CD14-positive monocyte (primary cell): Measurements from ENCODE around the gene RELN. TPM values are rescaled to one million over a fixed set of nuclear protein-coding genes. Genes with fewer than 3 reads are reported as not detected.

Experiments
- DNase-seq, 3 donors: peaks; one replicate each; pipeline ENCODE4 v3.0.0-alpha.2; 2011 to 2022
- H2AFZ ChIP-seq: 2 replicates; pipeline ENCODE4 v1.6.0; 2012; ENCODE audit warnings: mild to moderate bottlenecking, low read depth, low read length, inconsistent platforms; ENCODE audit not compliant: insufficient read depth, poor library complexity, severe bottlenecking
- H3K27ac ChIP-seq, 2 donors: 1 replicate in 1 of 2; 2 replicates in 1 of 2; pipeline ENCODE4 v1.5.1; 2012 to 2013; ENCODE audit warnings: low read length in 2 of 2, control low read depth in 1 of 2, inconsistent platforms in 1 of 2, low read depth in 1 of 2, mild to moderate bottlenecking in 1 of 2
- H3K27me3 ChIP-seq, 2 donors: one replicate each; pipeline versions ENCODE4 v1.6.0 to v1.6.1; 2011 to 2013; ENCODE audit warnings: low read length in 2 of 2; ENCODE audit not compliant: control insufficient read depth in 2 of 2, insufficient read depth in 2 of 2
- H3K36me3 ChIP-seq, 2 donors: replicated peaks in 1 of 2; 1 replicate in 1 of 2; 2 replicates in 1 of 2; pipeline versions ENCODE4 v1.5.1 to v1.6.1; 2012 to 2013; ENCODE audit warnings: low read length in 2 of 2, control low read depth in 1 of 2, inconsistent platforms in 1 of 2, mild to moderate bottlenecking in 1 of 2; ENCODE audit not compliant: insufficient read depth in 2 of 2, control insufficient read depth in 1 of 2
- H3K4me1 ChIP-seq, 2 donors: 1 replicate in 1 of 2; 2 replicates in 1 of 2; pipeline versions ENCODE4 v1.5.1 to v1.6.1; 2012 to 2013; ENCODE audit warnings: low read length in 2 of 2, control low read depth in 1 of 2, inconsistent platforms in 1 of 2, mild to moderate bottlenecking in 1 of 2, moderate library complexity in 1 of 2; ENCODE audit not compliant: insufficient read depth in 2 of 2, control insufficient read depth in 1 of 2
- H3K4me2 ChIP-seq: replicated peaks from 2 replicates; pipeline ENCODE3; 2012; ENCODE audit warnings: low read length, moderate library complexity, mild to moderate bottlenecking; ENCODE audit not compliant: poor library complexity, severe bottlenecking; ENCODE audit errors: extremely low read depth
- H3K4me3 ChIP-seq, 3 experiments: fragments of 200-600 bp in 1 of 3; sonication (generic) in 1 of 3; replicated peaks in 1 of 3; 1 replicate in 2 of 3; 2 replicates in 1 of 3; pipeline ENCODE4 v1.5.1; 2011 to 2013; ENCODE audit warnings: low read length in 3 of 3, mild to moderate bottlenecking in 3 of 3, control low read depth in 2 of 3, low read depth in 2 of 3, inconsistent platforms in 1 of 3, moderate library complexity in 1 of 3
- H3K79me2 ChIP-seq: 2 replicates; pipeline ENCODE4 v1.6.0; 2012; ENCODE audit warnings: mild to moderate bottlenecking, control low read depth, inconsistent platforms, low read length, moderate library complexity; ENCODE audit not compliant: insufficient read depth
- H3K9ac ChIP-seq: 2 replicates; pipeline ENCODE4 v1.6.0; 2017; ENCODE audit warnings: low read length, mild to moderate bottlenecking; ENCODE audit not compliant: insufficient read depth, poor library complexity, severe bottlenecking
- H3K9me3 ChIP-seq, 2 donors: replicated peaks in 1 of 2; 1 replicate in 1 of 2; 2 replicates in 1 of 2; pipeline versions ENCODE4 v1.5.1 to v1.6.1; 2012 to 2013; ENCODE audit warnings: low read length in 2 of 2, control low read depth in 1 of 2; ENCODE audit not compliant: control insufficient read depth in 1 of 2, insufficient read depth in 1 of 2
- H4K20me1 ChIP-seq: 2 replicates; pipeline ENCODE4 v1.6.0; 2012; ENCODE audit warnings: mild to moderate bottlenecking, low read length, control low read depth, moderate library complexity; ENCODE audit not compliant: insufficient read depth
- H3K27ac Mint-ChIP-seq, 7 donors: one replicate each; pipeline ENCODE4 v1.8.0; 2020; ENCODE audit warnings: mild to moderate bottlenecking in 7 of 7, mixed read lengths in 7 of 7, moderate library complexity in 6 of 7, inconsistent platforms in 2 of 7
- H3K27me3 Mint-ChIP-seq, 3 donors: one replicate each; pipeline ENCODE4 v1.8.0; 2021 to 2022; ENCODE audit warnings: low read depth in 3 of 3, mild to moderate bottlenecking in 3 of 3, mixed read lengths in 3 of 3, moderate library complexity in 3 of 3, inconsistent platforms in 1 of 3
- H3K36me3 Mint-ChIP-seq, 2 donors: one replicate each; pipeline ENCODE4 v1.8.0; 2020; ENCODE audit warnings: mixed read lengths in 2 of 2, inconsistent platforms in 1 of 2, mild to moderate bottlenecking in 1 of 2
- H3K4me1 Mint-ChIP-seq: one replicate; pipeline ENCODE4 v1.8.0; 2020; ENCODE audit warnings: mild to moderate bottlenecking, mixed read lengths
- H3K4me3 Mint-ChIP-seq, 2 donors: one replicate each; pipeline ENCODE4 v1.8.0; 2020; ENCODE audit warnings: mild to moderate bottlenecking in 2 of 2, mixed read lengths in 2 of 2, moderate library complexity in 1 of 2
- H3K9me3 Mint-ChIP-seq, 7 donors: one replicate each; pipeline ENCODE4 v1.8.0; 2020 to 2022; ENCODE audit warnings: mixed read lengths in 7 of 7, mild to moderate bottlenecking in 6 of 7, moderate library complexity in 6 of 7, inconsistent platforms in 2 of 7
- WGBS: methylation state at CpG from one replicate; pipeline ENCODE4 v1.1.5; 2013; ENCODE audit warnings: missing lambda C conversion rate; ENCODE audit not compliant: insufficient coverage; 5-methylcytosine and 5-hydroxymethylcytosine counted together
- intact Hi-C, 2 donors: fragments of 100-400 bp; cut with micrococcal nuclease; formaldehyde crosslinking; loops; one replicate each; pipeline versions ENCODE4 v1.15.0 to v1.15.1; 2023
- polyA plus RNA-seq, 3 donors: library from polyadenylated mRNA; depleted of rRNA in 1 of 3; unstranded in 2 of 3; stranded (reverse) in 1 of 3; fragments of 300-500 nt in 2 of 3; fragments of >200 nt in 1 of 3; fragmentation: Illumina TruSeq in 2 of 3; gene quantifications; 1 replicate in 2 of 3; 2 replicates in 1 of 3; pipeline ENCODE4 v1.2.3, GENCODE V29; 2012 to 2021
- TF ChIP-seq, protein P1 (sequence below): fragments of 200-600 bp; IDR thresholded peaks from one replicate; pipeline ENCODE4 v1.8.0; 2022; ENCODE audit warnings: antibody characterized with exemption, mild to moderate bottlenecking

Gene RELN
- polyA plus RNA-seq, 3 donors = not detected

DNA sequence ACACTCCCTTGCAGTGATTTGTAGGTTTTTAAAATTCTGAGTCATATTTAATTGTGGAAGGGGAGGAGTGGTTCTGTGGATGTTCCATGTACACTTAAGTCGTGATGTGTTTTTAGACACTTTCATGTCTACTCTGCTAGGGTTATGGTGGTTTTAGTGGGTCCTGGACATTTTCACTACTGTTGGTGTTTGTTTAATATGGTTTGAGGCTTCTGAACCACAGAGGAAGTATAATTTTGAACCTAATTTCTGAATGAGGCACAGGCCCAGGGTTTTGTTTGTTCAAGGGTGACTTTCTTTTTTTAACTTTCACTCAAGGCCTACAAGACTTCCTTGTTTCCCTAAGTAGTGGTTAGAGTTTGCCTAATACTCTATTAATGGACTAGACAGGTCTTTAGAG is 556.7 kb downstream of the RELN start:
- H3K9me3 ChIP-seq = no peaks in the 10 kb centered on the region
- H3K27me3 ChIP-seq = peaks cover 3% of the 10 kb centered on the region in 2 donors
- H3K27ac Mint-ChIP-seq = no peak overlapping the region
- peaks cover 6% of the 10 kb centered on the region for H3K4me1 Mint-ChIP-seq
- H3K4me1 ChIP-seq = no peaks in the 10 kb centered on the region
- no peaks in the 10 kb centered on the region for H3K79me2 ChIP-seq
- no peak overlapping the region for H3K4me3 ChIP-seq
- 0% methylated on average over 1 of the region's 1 CpG for WGBS
- intact Hi-C loops = no loop called here
- H4K20me1 ChIP-seq = no peaks in the 10 kb centered on the region
- no peak overlapping the region for H2AFZ ChIP-seq
- no peak overlapping the region for H3K9ac ChIP-seq
- H3K4me2 ChIP-seq = no peak overlapping the region
- DNase-seq = no peak
- no peaks in the 10 kb centered on the region for H3K36me3 ChIP-seq
- H3K36me3 Mint-ChIP-seq = no peaks in the 10 kb centered on the region
- peaks cover 1 to 4% (median 2%) of the 10 kb centered on the region in 3 donors for H3K27me3 Mint-ChIP-seq
- peaks cover 0 to 4% (median 2%) of the 10 kb centered on the region in 7 donors for H3K9me3 Mint-ChIP-seq
- H3K4me3 Mint-ChIP-seq = no peak overlapping the region
- TF ChIP-seq, protein P1, sequence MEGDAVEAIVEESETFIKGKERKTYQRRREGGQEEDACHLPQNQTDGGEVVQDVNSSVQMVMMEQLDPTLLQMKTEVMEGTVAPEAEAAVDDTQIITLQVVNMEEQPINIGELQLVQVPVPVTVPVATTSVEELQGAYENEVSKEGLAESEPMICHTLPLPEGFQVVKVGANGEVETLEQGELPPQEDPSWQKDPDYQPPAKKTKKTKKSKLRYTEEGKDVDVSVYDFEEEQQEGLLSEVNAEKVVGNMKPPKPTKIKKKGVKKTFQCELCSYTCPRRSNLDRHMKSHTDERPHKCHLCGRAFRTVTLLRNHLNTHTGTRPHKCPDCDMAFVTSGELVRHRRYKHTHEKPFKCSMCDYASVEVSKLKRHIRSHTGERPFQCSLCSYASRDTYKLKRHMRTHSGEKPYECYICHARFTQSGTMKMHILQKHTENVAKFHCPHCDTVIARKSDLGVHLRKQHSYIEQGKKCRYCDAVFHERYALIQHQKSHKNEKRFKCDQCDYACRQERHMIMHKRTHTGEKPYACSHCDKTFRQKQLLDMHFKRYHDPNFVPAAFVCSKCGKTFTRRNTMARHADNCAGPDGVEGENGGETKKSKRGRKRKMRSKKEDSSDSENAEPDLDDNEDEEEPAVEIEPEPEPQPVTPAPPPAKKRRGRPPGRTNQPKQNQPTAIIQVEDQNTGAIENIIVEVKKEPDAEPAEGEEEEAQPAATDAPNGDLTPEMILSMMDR = no peak
- no peak overlapping the region for H3K27ac ChIP-seq

GRCh38 chr7:103425177-103425576 is 564.3 kb downstream of the RELN start:
- TF ChIP-seq, protein P1 = no peak
- H3K4me3 Mint-ChIP-seq = no peak overlapping the region
- no peak overlapping the region for H3K9ac ChIP-seq

More at GRCh38 chr7:103425177-103425576, 564.3 kb downstream of the RELN start:
- Mint-ChIP-seq H3K9me3 (peaks cover 0 to under 1% (median 0%) of the 10 kb centered on the region in 7 donors), H3K4me1 (no peaks in the 10 kb centered on the region), H3K27me3 (peaks cover 0 to 4% (median 2%) of the 10 kb centered on the region in 3 donors), H3K27ac (no peak overlapping the region), H3K36me3 (no peaks in the 10 kb centered on the region)
- H3K9me3 ChIP-seq = no peaks in the 10 kb centered on the region
- no CpG with 5 or more reads among the region's 1 CpG for WGBS
- no peaks in the 10 kb centered on the region for H3K36me3 ChIP-seq
- H3K4me3 ChIP-seq = no peak overlapping the region
- H3K4me1 ChIP-seq = no peaks in the 10 kb centered on the region
- no peak overlapping the region for H2AFZ ChIP-seq
- intact Hi-C loops = no loop called here
- no peaks in the 10 kb centered on the region for H4K20me1 ChIP-seq
- H3K27ac ChIP-seq = no peak overlapping the region
- no peak for DNase-seq
- H3K79me2 ChIP-seq = no peaks in the 10 kb centered on the region
- no peak overlapping the region for H3K4me2 ChIP-seq
- no peaks in the 10 kb centered on the region for H3K27me3 ChIP-seq
